SK-N-SH (cell line): ENCODE data around the gene LSM14B.

Experiments
- CTCF ChIP-seq: fragments of 200-600 bp; sonication (generic); IDR thresholded peaks from 2 replicates; pipeline ENCODE4 v1.6.1; 2017; ENCODE audit warnings: antibody characterized with exemption, mild to moderate bottlenecking, moderate library complexity
- SMC3 ChIP-seq: IDR thresholded peaks from 2 replicates; pipeline ENCODE4 v1.6.1; 2012; ENCODE audit warnings: low read depth, low read length, improper control_type of control experiment

- TF ChIP-seq CTCF (no peak), SMC3 (no peak)
Observed at GRCh38 chr20:62172666-62173065, 50.4 kb downstream of the LSM14B start.
